ENCODE data around the gene POP5.

The POP5 gene

GRCh38 chr12:120596901-120597300 is 15.7 kb upstream of the POP5 start:
- Histone ChIP-seq H2AFZ (ENCODE audit: low read depth, low read length, severe bottlenecking) (no peak overlapping the region), H3F3A (ENCODE audit: insufficient read depth) (no peaks in the 10 kb centered on the region), H3K27me3 (ENCODE audit: low read length) (no peaks in the 10 kb centered on the region), H4K20me1 (ENCODE audit: low read depth, low read length) (no peaks in the 10 kb centered on the region), H3K9ac (ENCODE audit: low read length) (no peak overlapping the region), H3K9me3 (ENCODE audit: insufficient read depth, low read length) (no peaks in the 10 kb centered on the region), H3K9me2 (replicated peaks; ENCODE audit: insufficient read depth, low read length) (no peaks in the 10 kb centered on the region), H3K79me2 (ENCODE audit: insufficient read depth, low read length) (no peaks in the 10 kb centered on the region), H3K27ac (ENCODE audit: low read depth, low read length) (no peak overlapping the region), H3K4me3 (ENCODE audit: insufficient read depth, low read length, poor library complexity, severe bottlenecking) (no peak overlapping the region), H3K4me2 (ENCODE audit: low read depth, low read length, poor library complexity, severe bottlenecking) (no peak overlapping the region), H3K36me3 (ENCODE audit: low read length) (no peaks in the 10 kb centered on the region)
- TF ChIP-seq EZH2phosphoT487 (conservative IDR thresholded peaks at IDR 0.05; ENCODE audit: low read length) (no peak), CTCF (IDR thresholded peaks at IDR 0.05; ENCODE audit: insufficient read depth, low read length, poor library complexity, severe bottlenecking) (no peak)

- Histone ChIP-seq H3K79me2 (ENCODE audit: insufficient read depth, low read length) (no peaks in the 10 kb centered on the region), H3K9me2 (replicated peaks; ENCODE audit: insufficient read depth, low read length) (no peaks in the 10 kb centered on the region), H3K36me3 (ENCODE audit: low read length) (no peaks in the 10 kb centered on the region), H3K27me3 (ENCODE audit: low read length) (no peaks in the 10 kb centered on the region), H3F3A (ENCODE audit: insufficient read depth) (no peaks in the 10 kb centered on the region), H2AFZ (ENCODE audit: low read depth, low read length, severe bottlenecking) (no peak overlapping the region), H3K9me3 (ENCODE audit: insufficient read depth, low read length) (no peaks in the 10 kb centered on the region), H4K20me1 (ENCODE audit: low read depth, low read length) (no peaks in the 10 kb centered on the region), H3K9ac (ENCODE audit: low read length) (no peak overlapping the region), H3K4me3 (ENCODE audit: insufficient read depth, low read length, poor library complexity, severe bottlenecking) (no peak overlapping the region), H3K4me2 (ENCODE audit: low read depth, low read length, poor library complexity, severe bottlenecking) (no peak overlapping the region), H3K27ac (ENCODE audit: low read depth, low read length) (no peak overlapping the region)
- TF ChIP-seq EZH2phosphoT487 (conservative IDR thresholded peaks at IDR 0.05; ENCODE audit: low read length) = no peak
- TF ChIP-seq CTCF (IDR thresholded peaks at IDR 0.05; ENCODE audit: insufficient read depth, low read length, poor library complexity, severe bottlenecking) = no peak
Measured at GRCh38 chr12:120592121-120593049, 11.2 kb upstream of the POP5 start.

- no peaks in the 10 kb centered on the region for H3K9me3 ChIP-seq (ENCODE audit: insufficient read depth, low read length)
- no peaks in the 10 kb centered on the region for H3K79me2 ChIP-seq (ENCODE audit: insufficient read depth, low read length)
- no peak overlapping the region for H3K27ac ChIP-seq (ENCODE audit: low read depth, low read length)
- no peak overlapping the region for H3K4me3 ChIP-seq (ENCODE audit: insufficient read depth, low read length, poor library complexity, severe bottlenecking)
- H2AFZ ChIP-seq (ENCODE audit: low read depth, low read length, severe bottlenecking) = no peak overlapping the region
- H3F3A ChIP-seq (ENCODE audit: insufficient read depth) = no peaks in the 10 kb centered on the region
- no peak for TF ChIP-seq CTCF (IDR thresholded peaks at IDR 0.05; ENCODE audit: insufficient read depth, low read length, poor library complexity, severe bottlenecking)
- TF ChIP-seq EZH2phosphoT487 (conservative IDR thresholded peaks at IDR 0.05; ENCODE audit: low read length) = no peak
- no peaks in the 10 kb centered on the region for H3K27me3 ChIP-seq (ENCODE audit: low read length)
- H3K9ac ChIP-seq (ENCODE audit: low read length) = no peak overlapping the region
- no peaks in the 10 kb centered on the region for H4K20me1 ChIP-seq (ENCODE audit: low read depth, low read length)
- H3K4me2 ChIP-seq (ENCODE audit: low read depth, low read length, poor library complexity, severe bottlenecking) = no peak overlapping the region
- H3K9me2 ChIP-seq (replicated peaks; ENCODE audit: insufficient read depth, low read length) = no peaks in the 10 kb centered on the region
- H3K36me3 ChIP-seq (ENCODE audit: low read length) = no peaks in the 10 kb centered on the region
Measured at GRCh38 chr12:120590741-120591407, 9.7 kb upstream of the POP5 start.

Measured in SU-DHL-6 (cell line).